Loucy (cell line): ENCODE measurements around the gene RHOF.

Experiments
- H2AFZ ChIP-seq: fragments of 200-600 bp; sonication (generic); 2 replicates; pipeline ENCODE4 v1.6.0; 2016; ENCODE audit warnings: antibody characterized with exemption, mild to moderate bottlenecking, low read length, moderate library complexity
- H3F3A ChIP-seq: fragments of 200-600 bp; 2 replicates; pipeline ENCODE4 v1.6.0; 2016; ENCODE audit warnings: antibody characterized with exemption, low read depth, mild to moderate bottlenecking
- H3K27me3 ChIP-seq: fragments of 200-600 bp; sonication (generic); 2 replicates; pipeline ENCODE4 v1.6.1; 2014; ENCODE audit warnings: low read length, mild to moderate bottlenecking; ENCODE audit not compliant: insufficient read depth, poor library complexity, severe bottlenecking
- H3K36me3 ChIP-seq: fragments of 200-600 bp; sonication (generic); 2 replicates; pipeline ENCODE4 v1.6.1; 2016; ENCODE audit warnings: low read length; ENCODE audit not compliant: insufficient read depth
- H3K4me1 ChIP-seq: fragments of 200-600 bp; sonication (generic); 2 replicates; pipeline ENCODE4 v1.5.1; 2014; ENCODE audit warnings: low read length, mild to moderate bottlenecking; ENCODE audit not compliant: insufficient read depth, poor library complexity, severe bottlenecking
- H3K4me2 ChIP-seq: fragments of 200-600 bp; sonication (generic); 2 replicates; pipeline ENCODE4 v1.6.0; 2014; ENCODE audit warnings: antibody characterized with exemption, low read length, low read depth, mild to moderate bottlenecking; ENCODE audit not compliant: poor library complexity, severe bottlenecking
- H3K4me3 ChIP-seq: fragments of 200-600 bp; sonication (generic); 2 replicates; pipeline ENCODE4 v1.5.1; 2014; ENCODE audit warnings: low read length, mild to moderate bottlenecking, mixed read lengths; ENCODE audit not compliant: poor library complexity, severe bottlenecking
- H3K79me2 ChIP-seq: fragments of 200-600 bp; sonication (generic); 2 replicates; pipeline ENCODE4 v1.6.1; 2014; ENCODE audit warnings: low read length; ENCODE audit not compliant: insufficient read depth
- H3K9ac ChIP-seq: fragments of 200-600 bp; sonication (generic); 2 replicates; pipeline ENCODE4 v1.6.0; 2014; ENCODE audit warnings: mild to moderate bottlenecking, low read depth, low read length, moderate library complexity; ENCODE audit not compliant: poor library complexity, severe bottlenecking
- H3K9me2 ChIP-seq: fragments of 200-600 bp; sonication (generic); replicated peaks from 2 replicates; pipeline ENCODE4 v1.6.1; 2016; ENCODE audit warnings: low read depth, low read length, mixed read lengths
- H3K9me3 ChIP-seq: fragments of 200-600 bp; sonication (generic); 2 replicates; pipeline ENCODE4 v1.6.1; 2014; ENCODE audit warnings: mild to moderate bottlenecking, antibody characterized with exemption, low read length, low read depth; ENCODE audit not compliant: insufficient read depth
- H4K20me1 ChIP-seq: fragments of 200-600 bp; sonication (generic); 2 replicates; pipeline ENCODE4 v1.6.0; 2014; ENCODE audit warnings: antibody characterized with exemption, low read length, mild to moderate bottlenecking; ENCODE audit not compliant: insufficient read depth, poor library complexity, severe bottlenecking
- EZH2phosphoT487 ChIP-seq: fragments of 200-600 bp; IDR thresholded peaks from 2 replicates; pipeline ENCODE4 v1.6.1; 2018; ENCODE audit warnings: antibody characterized with exemption, mild to moderate bottlenecking, moderate library complexity, borderline replicate concordance
- TF ChIP-seq, protein P1 (sequence below): fragments of 200-600 bp; sonication (generic); conservative IDR thresholded peaks from 2 replicates; pipeline ENCODE4 v1.5.1; 2014; ENCODE audit warnings: mild to moderate bottlenecking, antibody characterized with exemption, low read length

RHOF gene

DNA sequence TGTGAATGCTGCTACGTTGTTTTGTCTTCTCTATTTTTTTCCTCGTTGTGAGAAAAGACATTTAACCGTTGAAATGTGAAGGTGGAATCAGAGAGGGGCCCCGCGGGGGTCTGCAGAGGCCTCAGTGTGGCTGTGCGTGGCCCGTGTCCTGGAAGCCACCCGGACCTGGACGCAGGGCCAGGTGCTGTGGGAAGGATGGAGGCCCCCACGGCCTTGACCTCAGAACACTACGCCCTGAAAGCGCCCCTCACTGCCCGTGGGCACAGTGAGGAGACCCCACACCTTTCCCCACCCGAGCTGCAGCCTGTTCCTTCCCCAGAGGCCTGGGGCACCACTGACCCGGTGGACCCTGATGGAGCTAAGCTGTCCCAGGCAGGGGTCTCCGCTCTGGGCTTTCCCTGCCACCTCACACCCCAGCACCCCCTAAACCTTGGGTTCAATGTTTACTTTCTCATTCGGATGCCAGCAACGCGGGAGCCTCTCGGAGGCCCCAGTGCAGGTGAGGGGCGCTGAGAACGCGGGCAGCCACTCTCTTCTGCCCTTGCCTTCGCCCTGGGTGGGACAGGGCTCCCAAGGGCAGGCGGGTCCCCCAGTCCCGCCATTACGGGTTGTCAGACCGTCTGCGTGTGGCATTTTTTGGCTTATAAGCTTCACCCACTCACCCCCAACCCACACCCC, 37.2 kb upstream of the RHOF start:
- no peaks in the 10 kb centered on the region for H3K9me2 ChIP-seq
- H3K4me3 ChIP-seq = no peak overlapping the region
- no peaks in the 10 kb centered on the region for H3K4me1 ChIP-seq
- H3K9ac ChIP-seq = no peak overlapping the region
- H4K20me1 ChIP-seq = no peaks in the 10 kb centered on the region
- no peak overlapping the region for H2AFZ ChIP-seq
- no peaks in the 10 kb centered on the region for H3K27me3 ChIP-seq
- H3F3A ChIP-seq = no peaks in the 10 kb centered on the region
- TF ChIP-seq, protein P1, sequence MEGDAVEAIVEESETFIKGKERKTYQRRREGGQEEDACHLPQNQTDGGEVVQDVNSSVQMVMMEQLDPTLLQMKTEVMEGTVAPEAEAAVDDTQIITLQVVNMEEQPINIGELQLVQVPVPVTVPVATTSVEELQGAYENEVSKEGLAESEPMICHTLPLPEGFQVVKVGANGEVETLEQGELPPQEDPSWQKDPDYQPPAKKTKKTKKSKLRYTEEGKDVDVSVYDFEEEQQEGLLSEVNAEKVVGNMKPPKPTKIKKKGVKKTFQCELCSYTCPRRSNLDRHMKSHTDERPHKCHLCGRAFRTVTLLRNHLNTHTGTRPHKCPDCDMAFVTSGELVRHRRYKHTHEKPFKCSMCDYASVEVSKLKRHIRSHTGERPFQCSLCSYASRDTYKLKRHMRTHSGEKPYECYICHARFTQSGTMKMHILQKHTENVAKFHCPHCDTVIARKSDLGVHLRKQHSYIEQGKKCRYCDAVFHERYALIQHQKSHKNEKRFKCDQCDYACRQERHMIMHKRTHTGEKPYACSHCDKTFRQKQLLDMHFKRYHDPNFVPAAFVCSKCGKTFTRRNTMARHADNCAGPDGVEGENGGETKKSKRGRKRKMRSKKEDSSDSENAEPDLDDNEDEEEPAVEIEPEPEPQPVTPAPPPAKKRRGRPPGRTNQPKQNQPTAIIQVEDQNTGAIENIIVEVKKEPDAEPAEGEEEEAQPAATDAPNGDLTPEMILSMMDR = no peak
- TF ChIP-seq EZH2phosphoT487 = no peak
- no peaks in the 10 kb centered on the region for H3K9me3 ChIP-seq
- H3K36me3 ChIP-seq = peaks cover 24% of the 10 kb centered on the region; the same call in 1 of the 2 replicates
- no peaks in the 10 kb centered on the region for H3K79me2 ChIP-seq
- H3K4me2 ChIP-seq = no peak overlapping the region

DNA sequence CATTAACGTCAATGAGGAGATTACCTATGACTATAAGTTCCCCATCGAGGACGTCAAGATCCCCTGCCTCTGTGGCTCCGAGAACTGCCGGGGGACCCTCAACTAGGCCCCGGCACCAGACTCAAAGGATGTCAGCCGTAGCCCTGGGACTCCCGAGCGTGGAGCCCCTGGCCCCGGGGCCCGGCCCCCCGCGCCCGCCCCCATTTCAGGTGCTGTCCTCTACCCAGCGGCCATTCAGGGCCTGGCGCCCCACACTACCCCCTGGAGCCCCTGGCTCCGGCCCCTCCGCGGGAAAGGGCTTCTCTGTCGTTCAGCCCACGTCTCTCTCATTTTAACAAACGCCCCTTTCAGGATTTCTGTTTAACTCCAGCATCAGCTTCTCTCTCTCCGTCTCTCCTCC, 36.6 kb upstream of the RHOF start:
- Histone ChIP-seq H4K20me1 (no peaks in the 10 kb centered on the region), H3K27me3 (no peaks in the 10 kb centered on the region), H3K4me1 (no peaks in the 10 kb centered on the region), H3K4me2 (no peak overlapping the region), H3K4me3 (no peak overlapping the region), H2AFZ (no peak overlapping the region), H3K79me2 (no peaks in the 10 kb centered on the region), H3K9ac (no peak overlapping the region), H3K9me3 (no peaks in the 10 kb centered on the region), H3F3A (no peaks in the 10 kb centered on the region), H3K9me2 (no peaks in the 10 kb centered on the region), H3K36me3 (peaks cover 24% of the 10 kb centered on the region; the same call in 1 of the 2 replicates)
- TF ChIP-seq, protein P1 = no peak
- no peak for TF ChIP-seq EZH2phosphoT487

DNA sequence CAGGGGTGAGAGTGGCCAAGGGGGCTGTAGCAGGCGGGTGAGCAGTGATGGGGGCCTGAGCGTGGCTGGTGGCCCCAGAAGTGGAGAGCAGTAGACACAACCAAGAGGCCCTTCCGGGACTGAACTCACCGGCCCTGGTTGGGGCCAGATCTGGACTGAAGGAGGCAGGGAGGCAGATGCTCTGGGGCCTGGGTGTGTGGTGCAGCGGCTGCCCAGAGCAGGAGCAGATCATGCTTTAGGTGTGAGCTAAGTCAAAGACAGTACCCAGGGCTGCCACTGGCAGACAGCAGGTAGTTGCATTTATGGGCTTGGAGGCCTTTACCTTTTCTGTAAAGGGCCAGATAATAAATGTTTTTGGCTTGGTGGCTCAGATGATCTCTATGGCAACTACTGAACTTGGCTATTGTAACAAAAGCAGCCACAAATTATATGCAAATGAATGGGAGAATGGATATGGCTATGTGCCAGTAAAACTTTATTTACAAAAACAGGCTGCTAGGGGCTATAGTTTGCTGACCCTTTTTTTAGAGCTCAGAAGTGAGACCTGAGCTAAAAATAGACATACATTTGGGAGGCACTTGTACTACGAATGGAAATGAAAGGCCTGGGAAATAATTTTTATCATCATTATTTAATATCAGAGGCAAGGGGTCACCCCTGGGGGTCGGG, 35.9 kb upstream of the RHOF start:
- peaks cover 24% of the 10 kb centered on the region; the same call in 1 of the 2 replicates for H3K36me3 ChIP-seq
- H3K9me2 ChIP-seq = no peaks in the 10 kb centered on the region
- no peak overlapping the region for H3K4me2 ChIP-seq
- H3K27me3 ChIP-seq = no peaks in the 10 kb centered on the region
- H3K9ac ChIP-seq = no peak overlapping the region
- no peaks in the 10 kb centered on the region for H3K9me3 ChIP-seq
- H4K20me1 ChIP-seq = no peaks in the 10 kb centered on the region
- no peaks in the 10 kb centered on the region for H3K4me1 ChIP-seq
- TF ChIP-seq, protein P1 = no peak
- TF ChIP-seq EZH2phosphoT487 = no peak
- H3K79me2 ChIP-seq = no peaks in the 10 kb centered on the region
- H3K4me3 ChIP-seq = no peak overlapping the region
- H3F3A ChIP-seq = no peaks in the 10 kb centered on the region
- no peak overlapping the region for H2AFZ ChIP-seq
